ENCODE data around the gene ZNF83.

ZNF83 gene

GRCh38 chr19:52566588-52566987, 71.6 kb downstream of the ZNF83 start:
- no peak for DNase-seq

GRCh38 chr19:52566121-52566520, 72.0 kb downstream of the ZNF83 start:
- no peak for DNase-seq

Measured in NK-92 treated with Interleukin-12 subunit alpha and Interleukin-12 subunit beta, amount 100 ng/mL, for 24 hours (cell line).